ENCODE results near the gene TTC28.

TTC28 gene

GRCh38 chr22:28346308-28346707 is 333.3 kb downstream of the TTC28 start:
- no peak for DNase-seq (ENCODE audit: low read depth, low spot score)

GRCh38 chr22:28344918-28345703 is 334.5 kb downstream of the TTC28 start:
- DNase-seq (ENCODE audit: low read depth, low spot score), result no peak
- H3K4me3 ChIP-seq (ENCODE audit: low read length), result no peak overlapping the region

More at GRCh38 chr22:28346308-28346707, 333.3 kb downstream of the TTC28 start:
- no peak overlapping the region for H3K4me3 ChIP-seq (ENCODE audit: low read length)

DNA sequence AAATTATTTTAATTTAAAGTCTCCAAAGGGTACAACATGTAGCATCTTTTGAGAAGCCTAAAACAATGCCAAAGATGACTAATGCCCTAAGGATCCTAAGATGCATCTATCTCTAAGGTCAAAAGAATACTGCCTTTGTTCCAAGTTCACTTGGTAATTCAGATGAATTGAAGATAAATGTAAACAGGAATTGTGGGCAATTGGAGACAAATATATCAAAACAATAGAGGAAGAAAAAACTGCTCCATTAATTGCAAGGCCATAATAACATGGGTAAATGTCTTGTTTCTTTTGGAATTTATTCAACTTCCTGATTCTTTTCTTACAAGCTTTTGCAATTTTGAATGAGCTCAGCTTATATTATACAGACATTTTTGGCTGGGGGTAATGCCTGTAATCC is 338.6 kb downstream of the TTC28 start:
- no peak for DNase-seq (ENCODE audit: low read depth, low spot score)
- no peak overlapping the region for H3K4me3 ChIP-seq (ENCODE audit: low read length)

- H3K4me3 ChIP-seq (ENCODE audit: low read length), result no peak overlapping the region
- DNase-seq (ENCODE audit: low read depth, low spot score), result no peak
Observed at GRCh38 chr22:28333088-28333487, 346.6 kb downstream of the TTC28 start.

GRCh38 chr22:28332410-28332809 is 347.2 kb downstream of the TTC28 start:
- no peak for DNase-seq (ENCODE audit: low read depth, low spot score)
- no peak overlapping the region for H3K4me3 ChIP-seq (ENCODE audit: low read length)

DNA sequence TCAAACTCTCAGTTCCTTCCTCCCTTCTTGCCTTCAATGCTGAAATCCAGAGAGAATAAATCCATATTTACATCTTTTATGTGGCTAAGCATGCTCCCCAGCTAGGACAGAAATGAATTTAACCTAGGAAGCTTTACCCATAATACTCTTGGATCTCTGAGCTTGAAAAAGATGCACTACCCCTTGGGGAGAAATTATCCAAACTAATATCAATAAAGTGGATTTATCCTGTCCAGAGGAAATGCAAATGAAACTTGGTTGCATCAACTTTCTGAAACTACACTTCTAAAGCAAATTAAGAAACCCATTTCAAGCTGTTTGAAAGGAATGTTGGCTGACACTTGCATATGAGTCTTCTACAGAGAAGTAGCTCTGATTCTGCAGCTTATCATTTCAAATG is 347.9 kb downstream of the TTC28 start:
- DNase-seq (ENCODE audit: low read depth, low spot score), result no peak
- H3K4me3 ChIP-seq (ENCODE audit: low read length), result no peak overlapping the region

- no peak for DNase-seq (ENCODE audit: low read depth, low spot score)
- H3K4me3 ChIP-seq (ENCODE audit: low read length), result no peak overlapping the region
Observed at GRCh38 chr22:28329186-28330073, 350.2 kb downstream of the TTC28 start.

DNA sequence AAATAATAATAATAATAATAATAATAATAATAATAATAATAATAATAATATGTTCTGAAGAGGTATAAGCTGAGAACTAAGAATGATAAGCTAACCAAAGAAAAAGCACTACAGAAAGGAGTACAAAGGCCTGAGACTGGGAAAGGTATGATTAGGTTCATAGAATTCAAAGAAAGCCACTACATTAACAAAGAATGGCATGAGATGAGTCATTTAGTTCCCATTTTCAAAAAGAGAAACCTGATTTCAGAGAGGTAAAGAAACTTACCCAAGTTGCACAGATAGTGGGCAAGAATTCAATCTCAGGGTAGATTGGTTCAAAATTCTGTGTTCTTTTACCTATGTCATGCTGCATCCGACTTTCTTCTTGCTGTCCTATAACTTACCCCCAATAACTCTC is 350.9 kb downstream of the TTC28 start:
- DNase-seq (ENCODE audit: low read depth, low spot score), result no peak
- no peak overlapping the region for H3K4me3 ChIP-seq (ENCODE audit: low read length)

DNA sequence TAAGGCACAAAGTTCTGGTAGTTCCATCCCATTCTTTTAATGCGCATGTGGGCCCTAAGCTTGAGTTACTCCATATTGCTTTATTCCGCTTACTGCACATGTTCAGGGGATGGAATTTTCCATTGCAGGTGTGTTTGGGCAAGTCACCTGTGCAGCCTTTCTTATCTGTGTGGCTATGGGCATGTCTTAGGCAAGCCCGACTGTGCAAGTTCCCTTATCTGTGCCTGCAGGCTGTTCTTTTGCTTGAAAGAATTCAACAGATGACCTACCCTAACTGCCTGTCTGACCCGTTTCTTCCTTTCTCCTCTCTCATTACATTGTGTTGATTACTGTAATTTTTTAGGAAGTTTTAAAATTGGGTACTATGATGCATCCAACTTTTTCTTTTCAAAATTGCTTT is 363.6 kb downstream of the TTC28 start:
- peak; percentile 10 for DNase-seq (ENCODE audit: low read depth, low spot score)
- H3K4me3 ChIP-seq (ENCODE audit: low read length), result no peak overlapping the region

DNA sequence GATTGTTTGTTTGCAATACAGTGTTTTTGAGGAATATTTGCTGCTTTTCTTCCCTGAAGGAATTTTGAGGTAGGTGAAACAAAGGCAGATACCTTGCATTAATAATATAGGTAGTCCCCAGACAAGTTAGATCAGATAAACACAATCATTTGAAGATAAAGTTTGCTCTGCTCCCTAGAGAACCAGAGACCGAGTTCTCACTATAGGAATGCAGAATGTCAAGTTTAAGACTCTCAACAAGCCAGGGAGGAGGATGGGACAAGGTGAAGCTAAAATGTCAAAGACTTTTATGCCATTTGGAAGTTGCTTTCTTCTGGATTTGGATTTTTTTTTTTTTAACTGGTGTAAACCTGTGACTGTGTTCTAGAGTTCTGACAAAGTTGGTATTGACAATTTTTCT is 364.7 kb downstream of the TTC28 start:
- no peak for DNase-seq (ENCODE audit: low read depth, low spot score)
- H3K4me3 ChIP-seq (ENCODE audit: low read length), result no peak overlapping the region

DNA sequence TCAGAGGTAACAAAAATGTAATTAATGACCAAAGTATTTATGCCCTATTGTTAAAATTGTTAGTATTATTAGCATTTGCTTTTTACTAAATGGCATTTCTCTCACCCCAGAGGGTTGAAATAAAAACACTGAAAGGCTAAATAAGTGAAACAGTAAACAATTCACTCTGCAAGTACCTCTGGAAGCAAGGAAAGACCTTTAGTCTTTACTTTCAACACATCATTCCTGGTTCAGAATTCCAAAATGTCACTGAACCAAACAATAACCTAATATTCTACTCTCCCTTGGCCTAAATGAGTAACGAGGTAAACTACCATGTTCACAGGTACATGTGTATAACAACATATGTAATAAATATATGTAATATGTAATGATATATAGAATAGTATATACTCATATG is 369.3 kb downstream of the TTC28 start:
- no peak for DNase-seq (ENCODE audit: low read depth, low spot score)

GRCh38 chr22:28299753-28300152 is 379.9 kb downstream of the TTC28 start:
- DNase-seq (ENCODE audit: low read depth, low spot score), result no peak
- H3K4me3 ChIP-seq (ENCODE audit: low read length), result no peak overlapping the region

More for the DNA sequence above, 369.3 kb downstream of the TTC28 start:
- H3K4me3 ChIP-seq (ENCODE audit: low read length), result no peak overlapping the region

GRCh38 chr22:28299309-28299708 is 380.3 kb downstream of the TTC28 start:
- no peak for DNase-seq (ENCODE audit: low read depth, low spot score)

DNA sequence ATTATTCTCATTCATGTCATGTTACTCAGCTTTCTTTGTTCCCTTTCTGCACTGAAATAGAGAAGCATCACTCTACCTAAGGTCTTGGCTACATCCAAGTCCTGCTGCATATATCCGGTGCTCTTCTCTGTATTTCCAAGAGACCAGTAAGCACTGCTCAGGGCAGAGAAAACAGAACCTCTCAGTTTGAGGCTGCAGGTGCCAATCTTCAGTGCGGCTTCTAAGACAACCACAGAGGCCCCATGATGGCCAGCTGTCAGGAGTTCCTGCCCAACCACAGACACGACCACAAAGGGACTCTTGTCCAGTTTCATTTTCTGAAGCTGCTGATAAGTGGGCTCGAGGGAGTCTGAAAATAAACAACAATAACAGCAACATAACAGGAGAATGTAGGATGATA is 382.1 kb downstream of the TTC28 start:
- no peak for DNase-seq (ENCODE audit: low read depth, low spot score)

More at GRCh38 chr22:28299309-28299708, 380.3 kb downstream of the TTC28 start:
- H3K4me3 ChIP-seq (ENCODE audit: low read length), result no peak overlapping the region

GRCh38 chr22:28296452-28296851 is 383.2 kb downstream of the TTC28 start:
- no peak for DNase-seq (ENCODE audit: low read depth, low spot score)
- no peak overlapping the region for H3K4me3 ChIP-seq (ENCODE audit: low read length)

More for the DNA sequence above, 382.1 kb downstream of the TTC28 start:
- H3K4me3 ChIP-seq (ENCODE audit: low read length), result no peak overlapping the region

GRCh38 chr22:28283068-28283654 is 396.5 kb downstream of the TTC28 start:
- H3K4me3 ChIP-seq (ENCODE audit: low read length), result no peak overlapping the region
- DNase-seq (ENCODE audit: low read depth, low spot score), result no peak

- no peak for DNase-seq (ENCODE audit: low read depth, low spot score)
- H3K4me3 ChIP-seq (ENCODE audit: low read length), result no peak overlapping the region
Observed at GRCh38 chr22:28282405-28283067, 397.1 kb downstream of the TTC28 start.

GRCh38 chr22:28279888-28280287 is 399.8 kb downstream of the TTC28 start:
- no peak overlapping the region for H3K4me3 ChIP-seq (ENCODE audit: low read length)
- no peak for DNase-seq (ENCODE audit: low read depth, low spot score)

- DNase-seq (ENCODE audit: low read depth, low spot score), result no peak
- no peak overlapping the region for H3K4me3 ChIP-seq (ENCODE audit: low read length)
Observed at GRCh38 chr22:28269277-28269676, 410.4 kb downstream of the TTC28 start.

Measured in Jurkat, Clone E6-1 (cell line).